Dermis microvascular lymphatic vessel endothelial cell (primary cell): ENCODE data around the gene CLEC18C. TPM values are rescaled to one million over a fixed set of nuclear protein-coding genes. Genes with fewer than 3 reads are reported as not detected.
"Not testable (repeated sequence)": the region's sequence is repeated elsewhere in the genome, so short reads cannot be mapped to it uniquely, and the experiment has no call there.

ENCODE experiments used
- DNase-seq, 2 donors: peaks; one replicate each; pipeline versions ENCODE4 v3.0.0 to v3.0.0-alpha.2; 2010; ENCODE audit warnings: low read depth in 2 of 2
- total RNA-seq: library from RNA; depleted of rRNA; stranded (reverse); fragments of >200 nt; gene quantifications from 2 replicates; pipeline ENCODE4 v1.2.1, GENCODE V29; 2014

CLEC18C gene
- under 0.01 and 0.13 TPM in 2 replicates for total RNA-seq

DNA sequence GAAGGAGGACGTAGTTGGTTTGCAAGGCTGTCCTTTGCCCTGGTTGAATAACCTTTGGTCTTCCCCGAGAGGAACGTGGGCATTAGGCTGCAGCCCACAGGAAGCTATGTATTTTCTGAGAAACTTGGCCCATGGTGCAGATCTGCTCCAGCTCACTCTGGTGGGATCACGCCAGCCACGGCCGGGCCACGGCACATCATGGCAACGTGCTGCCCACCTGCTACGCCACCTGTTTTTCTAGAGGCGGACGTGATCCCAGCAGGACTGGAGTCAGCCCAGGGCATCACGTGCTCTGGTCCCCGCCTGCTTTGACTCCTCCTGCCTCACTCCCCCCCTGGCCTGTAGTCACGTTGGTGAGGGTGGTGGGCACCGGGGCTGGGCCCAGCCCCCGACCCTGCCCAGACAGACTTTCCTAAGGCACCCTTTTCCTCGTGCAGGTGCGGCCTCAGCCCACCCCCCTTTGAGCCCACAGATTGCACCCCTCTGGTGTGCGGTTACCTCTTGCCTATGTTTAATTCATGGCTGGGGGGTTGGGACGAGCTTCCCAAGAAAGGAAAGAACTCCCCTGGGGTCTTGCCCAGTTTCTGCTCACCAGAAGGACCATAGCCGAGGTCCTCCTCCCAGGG lies at the start of gene CLEC18C:
Gene CLEC18C, plus strand, starts transcription at position 576 of the 626 bp plus-strand sequence. CDS start 492 bp downstream, outside the sequence.
- DNase-seq: not testable (repeated sequence)

DNA sequence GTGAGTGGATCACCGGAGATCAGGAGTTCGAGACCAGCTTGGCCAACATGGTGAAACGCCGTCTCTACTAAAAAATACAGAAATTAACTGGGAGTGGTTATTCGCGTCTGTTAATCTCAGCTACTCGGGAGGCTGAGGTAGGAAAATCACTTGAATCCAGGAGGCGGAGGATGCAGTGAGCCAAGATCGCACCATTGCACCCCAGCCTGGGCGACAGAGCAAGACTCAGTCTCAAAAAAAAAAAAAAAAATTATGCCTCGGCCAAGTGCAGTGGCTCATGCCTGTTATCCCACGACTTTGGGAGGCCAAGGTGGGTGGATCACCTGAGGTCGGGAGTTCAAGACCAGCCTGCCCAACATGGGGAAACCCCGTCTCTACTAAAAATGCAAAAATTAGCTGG lies 49.8 kb upstream of the CLEC18C start:
- DNase-seq: not testable (repeated sequence)

DNA sequence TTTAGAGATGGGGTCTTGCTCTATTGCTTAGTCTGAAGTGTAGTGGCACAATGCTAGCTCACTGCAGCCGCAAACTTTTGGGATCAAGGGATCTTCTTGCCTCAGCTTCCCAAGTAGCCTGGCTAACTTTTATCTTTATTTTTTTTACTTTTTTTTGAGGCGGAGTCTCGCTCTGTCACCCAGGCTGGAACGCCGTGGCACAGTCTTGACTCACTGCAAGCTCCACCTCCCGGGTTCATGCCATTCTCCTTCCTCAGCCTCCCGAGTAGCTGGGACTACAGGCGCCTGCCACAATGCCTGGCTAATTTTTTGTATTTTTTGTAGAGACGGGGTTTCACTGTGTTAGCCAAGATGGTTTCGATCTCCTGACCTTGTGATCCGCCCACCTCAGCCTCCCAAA lies 47.4 kb upstream of the CLEC18C start:
- DNase-seq: not testable (repeated sequence)

DNA sequence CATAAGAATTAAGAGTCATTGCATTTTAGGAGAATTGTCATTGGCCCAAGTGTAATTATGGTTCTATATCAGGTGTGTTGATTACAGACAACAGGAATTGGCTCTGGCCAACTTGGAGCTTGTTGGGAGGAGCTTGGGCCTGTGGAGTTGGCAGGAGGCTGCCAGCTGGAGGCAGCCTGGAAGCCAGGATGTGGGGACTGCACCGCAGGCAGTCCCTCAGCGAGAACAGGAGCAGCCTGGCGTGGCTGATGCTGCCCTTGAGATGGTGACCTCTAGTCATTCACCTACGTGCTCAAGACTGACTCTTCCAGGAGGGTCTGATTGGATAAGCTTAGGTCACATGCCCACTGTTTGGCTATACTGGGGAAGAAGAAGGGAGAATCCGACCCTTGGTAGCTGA lies 45.9 kb upstream of the CLEC18C start:
- DNase-seq: not testable (repeated sequence)

DNA sequence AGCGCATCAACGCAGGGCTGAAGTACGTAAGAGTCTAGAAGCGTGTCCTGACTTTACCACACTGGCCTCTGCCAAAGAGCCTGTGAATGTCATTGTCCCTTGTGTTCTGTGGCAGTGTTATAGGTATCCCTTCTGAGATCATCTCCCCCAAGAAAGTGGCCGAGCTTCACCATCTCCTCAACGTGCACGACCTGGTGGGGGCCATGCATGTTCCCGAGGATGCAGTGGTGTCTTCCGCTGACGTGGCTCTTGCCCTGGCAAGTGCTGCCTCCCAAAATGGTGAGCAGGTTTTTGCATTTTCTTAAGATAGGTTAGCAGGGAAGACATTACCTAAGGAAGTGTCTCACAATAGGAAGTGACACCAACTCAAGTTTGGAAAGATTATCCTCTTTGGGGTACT lies 44.7 kb upstream of the CLEC18C start:
- DNase-seq: not testable (repeated sequence)

DNA sequence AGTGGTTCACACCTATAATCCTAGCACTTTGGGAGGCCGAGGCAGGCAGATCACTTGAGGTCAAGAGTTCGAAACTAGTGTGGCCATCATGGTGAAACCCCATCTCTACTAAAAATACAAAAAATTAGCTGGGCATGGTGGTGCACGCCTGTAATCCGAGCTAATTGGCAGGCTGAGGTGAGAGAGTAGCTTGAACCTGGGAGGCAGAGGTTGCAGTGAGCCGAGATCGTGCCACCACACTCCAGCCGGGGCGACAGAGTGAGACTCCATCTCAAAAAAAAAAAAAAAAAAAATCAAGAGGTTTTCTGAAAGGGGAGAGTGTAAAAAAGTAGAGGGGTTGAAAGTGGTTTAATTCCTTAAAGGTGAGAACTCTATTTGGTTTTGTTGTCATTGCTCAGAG lies 37.8 kb upstream of the CLEC18C start:
- not testable (repeated sequence) for DNase-seq

DNA sequence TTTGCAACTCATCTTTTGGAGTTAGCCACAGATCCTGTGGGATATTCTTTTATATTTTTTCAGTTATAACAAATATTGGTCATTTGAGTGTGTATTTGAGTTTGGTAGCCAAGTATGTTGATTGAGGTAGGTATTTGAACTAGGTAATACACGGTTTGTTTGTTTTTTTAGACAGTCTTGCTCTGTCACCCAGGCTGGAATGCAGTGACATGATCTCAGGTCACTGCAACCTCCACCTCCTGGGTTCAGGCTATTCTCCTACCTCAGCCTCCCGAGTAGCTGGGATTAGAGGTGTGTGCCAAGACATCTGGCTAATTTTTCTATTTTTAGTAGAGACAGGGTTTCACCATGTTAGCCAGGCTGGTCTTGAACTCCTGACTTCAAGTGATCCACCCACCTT lies 37.0 kb upstream of the CLEC18C start:
- not testable (repeated sequence) for DNase-seq

DNA sequence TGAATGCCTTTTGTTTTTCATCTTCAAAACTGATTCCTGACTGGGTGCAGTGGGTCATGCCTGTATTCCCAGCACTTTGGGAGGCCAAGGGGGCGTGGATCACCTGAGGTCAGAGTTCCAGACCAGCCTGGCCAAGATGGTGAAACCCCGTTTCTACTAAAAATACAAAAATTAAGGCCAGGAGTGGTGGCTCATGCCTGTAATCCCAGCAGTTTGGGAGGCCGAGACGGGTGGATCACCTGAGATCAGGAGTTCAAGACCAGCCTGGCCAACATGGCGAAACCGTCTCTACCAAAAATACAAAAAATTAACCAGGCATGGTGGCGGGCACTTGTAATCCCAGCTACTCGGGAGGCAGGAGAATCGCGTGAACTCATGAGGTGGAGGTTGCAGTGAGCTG lies 30.8 kb upstream of the CLEC18C start:
- DNase-seq: not testable (repeated sequence)

DNA sequence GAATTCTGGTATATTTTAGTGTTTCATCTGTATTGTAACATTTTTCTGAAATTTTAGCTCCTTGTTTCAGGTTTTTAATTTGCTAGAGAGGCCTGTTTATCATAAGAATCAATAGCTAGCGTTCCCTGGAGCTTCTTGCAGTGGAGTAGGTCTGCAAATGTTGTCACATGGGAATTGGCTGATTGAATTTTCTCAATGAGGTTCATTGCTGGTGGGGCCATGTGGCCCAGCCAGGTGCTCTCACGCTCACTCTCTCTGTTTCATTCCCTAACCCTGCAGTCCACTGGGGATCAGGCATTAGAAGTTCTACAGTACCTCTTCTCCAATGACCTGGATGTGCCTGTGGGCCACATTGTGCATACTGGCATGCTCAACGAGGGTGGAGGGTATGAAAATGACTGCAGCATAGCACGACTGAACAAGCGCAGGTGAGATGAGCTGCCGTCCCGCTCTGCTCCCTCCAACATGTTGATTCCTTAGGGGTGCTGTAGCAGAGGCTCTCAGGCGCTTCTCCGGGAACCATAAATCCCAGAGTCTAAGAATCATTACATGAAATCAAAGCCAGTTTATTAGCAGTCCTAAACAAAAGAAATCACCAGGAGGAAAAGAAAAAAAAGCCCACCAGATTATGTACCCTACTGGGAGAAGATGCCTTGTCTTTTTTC lies 30.2 kb upstream of the CLEC18C start:
- not testable (repeated sequence) for DNase-seq

DNA sequence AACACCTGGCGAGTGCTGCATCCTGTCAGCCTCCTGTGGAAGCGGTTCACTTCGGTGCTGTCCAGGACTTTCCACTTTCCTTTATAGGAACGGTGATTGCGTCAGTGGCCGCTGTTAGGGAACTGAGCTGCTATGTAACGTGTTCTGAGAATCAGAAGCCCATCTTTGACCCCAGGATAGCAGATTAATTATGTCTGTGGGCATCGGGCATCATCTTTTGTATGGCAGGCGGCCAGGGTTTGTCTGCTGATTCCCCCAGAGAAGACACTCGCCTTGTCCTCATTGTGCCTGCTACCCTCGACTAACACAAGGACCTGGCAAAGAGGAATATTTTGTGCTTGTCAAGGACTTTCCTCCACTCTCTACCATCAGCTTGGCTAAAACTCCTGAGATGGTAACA lies 25.7 kb upstream of the CLEC18C start:
- DNase-seq: not testable (repeated sequence)

DNA sequence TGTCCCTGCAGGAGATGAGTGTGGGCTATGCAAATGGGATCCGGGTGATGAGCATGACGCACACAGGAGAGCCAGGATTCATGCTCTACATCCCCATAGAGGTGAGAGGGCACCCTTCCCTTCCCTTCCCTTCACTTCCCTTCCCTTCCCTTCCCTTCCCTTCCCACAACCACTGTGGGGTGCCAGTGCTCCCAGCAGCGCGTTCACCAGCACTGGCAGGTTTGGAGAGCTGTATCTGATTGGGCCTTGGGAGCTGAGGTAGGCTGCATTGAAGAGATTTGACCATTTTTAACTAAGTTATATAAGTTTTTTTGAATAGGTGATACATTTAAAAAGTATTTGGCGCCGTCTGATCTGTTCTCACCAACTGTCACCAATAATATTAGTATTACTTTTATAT lies 25.1 kb upstream of the CLEC18C start:
- DNase-seq: not testable (repeated sequence)

DNA sequence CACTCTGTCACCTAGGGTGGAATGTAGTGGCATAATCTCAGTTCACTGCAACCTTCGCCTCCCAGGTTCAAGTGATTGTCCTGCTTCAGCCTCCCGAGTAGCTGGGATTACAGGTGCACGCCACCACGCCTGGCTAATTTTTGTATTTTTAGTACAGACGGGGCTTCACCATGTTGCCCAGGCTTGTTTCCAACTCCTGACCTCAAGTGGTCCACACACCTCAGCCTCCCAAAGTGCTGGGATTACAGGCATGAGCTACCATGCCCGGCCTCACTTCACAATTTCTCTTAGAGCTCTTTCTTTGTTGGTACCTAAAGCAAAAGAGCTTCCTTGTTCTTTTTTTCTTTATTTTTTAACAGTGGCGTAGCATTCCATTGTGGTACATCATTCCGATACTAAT lies 24.3 kb upstream of the CLEC18C start:
- not testable (repeated sequence) for DNase-seq

DNA sequence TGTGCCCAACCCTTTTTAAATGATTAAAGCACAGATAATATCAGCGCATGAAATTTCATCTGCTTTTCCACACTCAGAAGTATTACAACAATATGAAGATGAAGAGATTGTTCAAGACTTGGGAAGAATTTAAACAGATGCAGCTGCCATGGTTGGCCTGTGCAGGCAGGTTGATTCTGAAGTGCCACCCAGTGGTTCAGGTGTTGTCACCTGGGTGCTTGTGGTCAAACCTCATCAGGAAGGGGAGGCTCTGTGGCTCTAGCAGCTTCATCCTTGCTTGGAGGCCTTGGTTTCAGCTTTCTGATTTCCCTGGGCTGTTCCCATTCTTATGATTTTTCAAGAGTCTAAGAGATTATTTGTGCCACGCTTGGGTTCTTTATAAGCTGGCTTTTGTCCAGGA lies 22.2 kb upstream of the CLEC18C start:
- no peak for DNase-seq

DNA sequence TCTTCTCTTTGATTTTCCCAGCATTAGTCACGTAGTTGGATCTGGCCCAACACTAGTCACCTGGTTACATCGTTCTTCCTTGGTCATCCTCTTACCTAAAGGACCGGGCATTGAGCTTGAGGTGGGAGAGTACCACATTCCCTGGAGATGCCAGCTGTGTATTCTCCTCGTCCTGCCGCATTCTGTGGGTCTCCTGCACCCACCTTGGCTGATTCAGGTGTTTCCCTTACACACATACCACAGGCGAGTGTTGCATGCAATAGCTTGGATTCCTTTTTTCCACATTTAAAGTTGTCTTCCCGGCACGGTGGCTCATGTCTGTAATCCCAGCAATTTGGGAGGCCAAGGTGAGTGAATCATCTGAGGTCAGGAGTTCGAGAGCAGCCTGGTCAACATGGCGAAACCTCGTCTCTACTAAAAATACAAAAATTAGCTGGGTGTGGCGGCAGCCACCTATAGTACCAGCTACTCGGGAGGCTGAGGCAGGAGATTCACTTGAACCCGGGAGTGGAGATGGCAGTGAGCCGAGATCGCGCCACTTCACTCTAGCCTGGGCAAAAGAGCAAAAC lies 21.6 kb upstream of the CLEC18C start:
- DNase-seq: no peak

DNA sequence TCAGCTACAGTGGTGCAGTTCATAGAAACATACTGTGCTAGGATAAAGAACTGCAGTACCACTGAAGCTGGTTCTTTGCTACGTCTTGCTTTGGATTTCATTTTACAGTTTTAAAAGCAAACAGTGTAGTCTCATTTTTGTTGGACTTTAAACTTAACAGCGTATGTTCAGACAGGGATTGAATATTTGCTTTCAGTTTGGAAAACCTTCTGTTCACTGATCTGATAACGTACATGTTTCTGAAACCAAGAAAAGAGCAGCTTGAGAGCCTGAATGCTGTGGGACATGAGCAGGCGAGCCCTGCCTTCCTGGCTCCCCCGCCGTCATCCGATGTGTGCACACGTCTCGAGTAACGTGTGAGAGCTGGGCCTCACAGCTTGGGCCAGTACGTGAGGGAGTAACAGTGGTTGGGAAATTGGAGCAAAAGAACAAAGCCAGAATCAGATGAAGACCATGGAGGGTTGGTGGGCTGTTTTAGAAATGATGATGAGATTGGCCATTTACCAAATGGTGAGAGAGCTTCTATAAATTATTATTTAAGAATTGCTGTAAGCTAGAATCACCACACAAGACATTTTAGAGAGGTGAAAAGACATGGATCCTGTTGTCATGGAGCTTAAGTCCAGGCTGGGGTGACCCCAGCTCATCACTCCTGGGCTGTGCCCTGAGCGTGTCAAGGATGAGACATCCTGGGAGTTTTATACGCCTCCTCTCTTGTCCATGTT lies 20.8 kb upstream of the CLEC18C start:
- no peak for DNase-seq

DNA sequence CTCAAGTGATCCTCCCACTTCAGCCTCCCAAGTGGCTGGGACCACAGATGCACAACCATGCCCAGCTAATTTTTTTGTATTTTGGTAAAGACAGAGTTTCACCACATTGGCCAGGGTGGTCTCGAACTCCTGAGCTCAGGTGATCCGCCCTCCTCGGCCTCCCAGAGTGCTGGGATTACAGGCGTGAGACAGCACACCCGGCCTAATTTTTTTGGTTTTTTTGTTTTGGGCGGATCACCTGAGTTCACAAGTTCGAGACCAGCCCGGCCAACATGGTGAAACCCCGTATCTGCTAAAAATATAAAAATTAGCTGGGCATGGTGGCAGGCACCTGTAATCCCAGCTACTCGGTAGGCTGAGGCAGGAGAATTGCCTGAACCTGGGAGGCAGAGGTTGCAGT lies 18.9 kb upstream of the CLEC18C start:
- DNase-seq: not testable (repeated sequence)

DNA sequence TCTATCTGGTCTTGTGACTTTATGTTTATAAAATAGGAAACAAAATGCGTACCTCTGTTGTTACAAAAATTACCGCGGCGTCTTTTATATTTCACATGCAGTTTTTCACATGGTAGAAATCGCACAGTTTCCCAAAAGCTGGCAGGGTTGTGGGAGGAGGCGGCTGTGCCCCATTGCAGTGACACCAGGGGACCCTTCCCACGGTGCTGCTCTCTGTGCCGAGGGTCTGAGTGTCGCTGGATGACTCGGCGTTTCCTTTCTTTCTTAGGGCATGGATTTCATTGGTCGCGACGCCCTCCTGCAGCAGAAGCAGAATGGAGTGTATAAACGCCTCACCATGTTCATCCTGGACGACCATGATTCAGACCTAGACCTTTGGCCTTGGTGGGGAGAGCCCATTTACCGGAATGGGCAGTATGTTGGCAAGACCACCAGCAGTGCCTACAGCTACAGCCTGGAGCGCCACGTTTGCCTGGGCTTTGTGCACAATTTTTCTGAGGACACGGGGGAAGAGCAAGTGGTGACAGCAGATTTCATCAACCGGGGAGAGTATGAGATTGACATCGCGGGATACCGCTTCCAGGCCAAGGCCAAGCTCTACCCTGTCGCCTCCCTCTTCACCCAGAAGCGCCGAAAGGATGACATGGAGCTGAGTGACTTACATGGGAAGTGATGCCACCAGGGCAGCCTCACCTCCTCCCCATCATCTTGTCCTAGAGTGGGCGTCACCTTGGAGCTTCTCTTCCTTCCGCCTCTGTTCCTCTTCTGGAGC lies 17.2 kb upstream of the CLEC18C start:
- DNase-seq: no peak

DNA sequence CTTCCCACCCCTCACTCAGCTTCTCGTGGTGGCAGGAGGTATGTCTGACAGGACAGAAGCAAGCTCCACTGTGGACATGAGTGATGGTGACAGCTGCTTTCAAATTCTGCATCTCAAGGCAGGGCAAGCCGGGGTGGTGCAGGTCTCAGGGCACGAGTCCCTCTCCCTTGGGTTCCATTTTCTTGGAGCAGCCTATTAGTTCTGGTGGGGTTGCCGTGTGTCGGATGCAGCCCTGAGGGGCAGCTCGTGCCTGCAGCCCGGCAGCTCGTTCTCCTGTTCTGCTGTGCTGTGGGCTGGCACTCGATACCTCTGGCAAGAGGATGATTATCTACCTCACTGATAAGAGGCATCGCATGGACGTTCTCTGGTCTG lies 16.5 kb upstream of the CLEC18C start:
- DNase-seq: no peak

DNA sequence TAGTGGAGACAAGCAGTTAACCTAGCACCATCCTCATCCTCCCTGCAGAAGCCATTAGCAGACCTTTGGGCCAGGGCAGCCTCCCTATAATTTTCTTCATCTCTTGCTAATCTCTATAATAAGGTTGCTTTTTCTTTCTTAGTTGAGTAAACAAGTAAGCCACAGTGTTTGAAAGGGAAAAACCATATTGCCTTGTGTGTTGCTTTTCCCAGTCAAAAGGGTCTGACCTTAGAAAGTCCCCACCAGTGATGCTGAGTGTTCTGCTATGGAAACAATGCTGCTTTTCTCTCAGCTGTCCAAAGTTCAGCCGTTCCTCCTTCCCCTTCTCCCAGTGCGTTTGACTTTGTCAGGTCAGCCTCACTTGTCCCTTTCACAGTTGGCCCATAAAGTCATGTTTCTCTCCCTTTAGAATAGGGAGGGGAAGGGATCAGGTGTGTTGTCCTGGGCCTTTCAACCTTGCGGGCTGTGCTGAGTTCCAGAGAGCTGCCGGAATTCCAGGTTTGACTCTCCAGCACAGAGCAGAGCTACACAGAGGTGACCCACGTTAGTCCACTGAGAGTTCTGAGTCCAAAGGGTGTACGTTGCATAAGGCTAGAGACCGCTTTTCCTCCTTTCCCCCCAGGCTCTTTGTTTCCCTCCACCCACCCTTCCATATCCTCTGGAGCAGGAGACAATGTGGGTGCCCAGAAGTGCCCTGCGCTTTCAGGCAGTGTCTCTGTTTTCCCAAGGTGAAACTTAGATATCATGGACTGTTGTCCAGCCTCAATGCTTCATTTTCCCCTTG lies 15.9 kb upstream of the CLEC18C start:
- no peak for DNase-seq

DNA sequence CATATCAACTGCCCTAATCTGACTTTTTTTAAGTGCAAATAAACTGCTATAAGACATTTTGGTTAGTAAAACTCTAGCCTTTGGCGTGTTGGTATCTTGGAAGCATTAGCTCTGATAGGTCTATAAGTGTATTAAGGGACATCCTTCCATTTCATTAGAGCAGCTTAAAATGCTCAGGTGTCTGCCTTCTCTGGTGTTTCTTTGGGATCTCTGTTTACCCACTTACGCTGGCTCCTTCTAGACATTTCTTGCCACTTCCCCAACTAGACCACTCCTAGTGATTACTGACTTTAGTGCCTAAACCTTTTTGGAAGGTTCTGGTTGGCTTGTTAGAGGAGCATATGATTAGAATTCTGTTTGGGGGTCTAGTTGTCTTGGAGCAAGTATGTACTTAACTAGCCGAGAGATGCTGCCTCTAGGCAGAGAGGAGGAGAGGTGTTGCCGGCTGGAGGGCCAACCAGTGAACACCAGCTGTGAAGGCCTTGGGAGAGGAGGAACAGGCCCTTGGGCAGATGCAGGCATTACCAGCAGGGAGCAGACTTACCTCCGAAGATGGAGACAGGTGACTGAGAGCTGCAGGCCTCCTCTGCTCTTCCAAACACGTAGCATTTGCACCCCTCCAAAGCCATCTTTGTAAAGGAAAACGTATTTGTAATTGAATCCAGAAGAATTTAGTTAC lies 15.2 kb upstream of the CLEC18C start:
- DNase-seq: no peak
